PC-9 (cell line): Measurements from ENCODE around the gene KLK11. TPM values are rescaled to one million over a fixed set of nuclear protein-coding genes. Genes with fewer than 3 reads are reported as not detected.
A peak's percentile ranks its signal among the peaks of the same experiment; 100 is the strongest.

Experiments used
- BruUV-seq: library from RNA; stranded (reverse); fragments of 400-500 nt; replicated peaks from 2 replicates; lab custom pipeline; 2021; lab: Mats Ljungman, UMichigan
- CTCF ChIA-PET: fragments of 300-600 bp; sonication (Branson Sonifier 250); formaldehyde crosslinking; loops from one replicate; lab custom pipeline; 2022; ENCODE audit warnings: antibody characterized with exemption; lab: Charles Lee
- POLR2A ChIA-PET: fragments of 300-600 bp; sonication (Branson Sonifier 250); formaldehyde crosslinking; loops from one replicate; lab custom pipeline; 2022; ENCODE audit warnings: antibody characterized with exemption; ENCODE audit not compliant: unreplicated experiment; lab: Charles Lee
- DNase-seq, 2 experiments: peaks; one replicate each; pipeline versions ENCODE4 v3.0.0 to v3.0.0-alpha.2; 2015 to 2022; ENCODE audit warnings: mixed read lengths in 1 of 2
- H2AFZ ChIP-seq: fragments of 200-600 bp; sonication (generic); 2 replicates; pipeline ENCODE4 v1.8.1; 2017; ENCODE audit warnings: antibody characterized with exemption
- H3F3A ChIP-seq: fragments of 200-600 bp; sonication (generic); 2 replicates; pipeline ENCODE4 v1.8.1; 2017; ENCODE audit warnings: antibody characterized with exemption, mild to moderate bottlenecking, low read depth; ENCODE audit not compliant: insufficient read depth
- H3K27ac ChIP-seq: fragments of 200-600 bp; sonication (generic); 2 replicates; pipeline ENCODE4 v1.6.1; 2016; ENCODE audit warnings: mixed run types
- H3K27me3 ChIP-seq: fragments of 200-600 bp; sonication (generic); 2 replicates; pipeline ENCODE4 v1.6.1; 2016; ENCODE audit warnings: low read depth, mixed run types; ENCODE audit not compliant: insufficient read depth
- H3K36me3 ChIP-seq: fragments of 200-600 bp; sonication (generic); 2 replicates; pipeline ENCODE4 v1.6.1; 2016; ENCODE audit warnings: low read depth, mixed run types
- H3K4me1 ChIP-seq: fragments of 200-600 bp; sonication (generic); replicated peaks from 2 replicates; pipeline ENCODE4 v1.6.1; 2016; ENCODE audit warnings: mixed run types; ENCODE audit not compliant: insufficient read depth
- H3K4me2 ChIP-seq: fragments of 200-600 bp; sonication (generic); 2 replicates; pipeline ENCODE4 v1.6.1; 2017; ENCODE audit warnings: mixed run types
- H3K4me3 ChIP-seq: fragments of 200-600 bp; sonication (generic); 2 replicates; pipeline ENCODE4 v1.6.1; 2016; ENCODE audit warnings: mixed run types
- H3K79me2 ChIP-seq: fragments of 200-600 bp; sonication (generic); 2 replicates; pipeline ENCODE4 v1.6.1; 2017; ENCODE audit warnings: low read depth, mixed run types
- H3K9me2 ChIP-seq: fragments of 200-600 bp; sonication (generic); 2 replicates; pipeline ENCODE4 v1.8.1; 2017; ENCODE audit warnings: mild to moderate bottlenecking; ENCODE audit not compliant: insufficient read depth
- H3K9me3 ChIP-seq: fragments of 200-600 bp; sonication (generic); 2 replicates; pipeline ENCODE4 v1.8.1; 2016; ENCODE audit warnings: low read depth; ENCODE audit not compliant: insufficient read depth
- H4K20me1 ChIP-seq: fragments of 200-600 bp; sonication (generic); 2 replicates; pipeline ENCODE4 v1.8.1; 2017; ENCODE audit not compliant: insufficient read depth
- EZH2 ChIP-seq: fragments of 200-600 bp; sonication (generic); IDR thresholded peaks from 2 replicates; pipeline ENCODE4 v1.8.0; 2017; ENCODE audit warnings: antibody characterized with exemption, low read depth
- intact Hi-C: fragments of 100-400 bp; cut with micrococcal nuclease; formaldehyde crosslinking; loops from one replicate; pipeline ENCODE4 v1.10.0; 2022; ENCODE audit not compliant: unreplicated experiment
- total RNA-seq: library from RNA; stranded (reverse); gene quantifications from 2 replicates; pipeline ENCODE4 v1.2.3, GENCODE V29; 2021
- TF ChIP-seq, protein P1 (sequence below): fragments of 200-600 bp; sonication (generic); conservative IDR thresholded peaks from 2 replicates; pipeline ENCODE4 v1.6.1; 2017; ENCODE audit warnings: mixed run types, antibody characterized with exemption, mild to moderate bottlenecking, moderate library complexity

KLK11 gene
- total RNA-seq, 1 experiment from 2014 or later = 1.5 TPM

DNA sequence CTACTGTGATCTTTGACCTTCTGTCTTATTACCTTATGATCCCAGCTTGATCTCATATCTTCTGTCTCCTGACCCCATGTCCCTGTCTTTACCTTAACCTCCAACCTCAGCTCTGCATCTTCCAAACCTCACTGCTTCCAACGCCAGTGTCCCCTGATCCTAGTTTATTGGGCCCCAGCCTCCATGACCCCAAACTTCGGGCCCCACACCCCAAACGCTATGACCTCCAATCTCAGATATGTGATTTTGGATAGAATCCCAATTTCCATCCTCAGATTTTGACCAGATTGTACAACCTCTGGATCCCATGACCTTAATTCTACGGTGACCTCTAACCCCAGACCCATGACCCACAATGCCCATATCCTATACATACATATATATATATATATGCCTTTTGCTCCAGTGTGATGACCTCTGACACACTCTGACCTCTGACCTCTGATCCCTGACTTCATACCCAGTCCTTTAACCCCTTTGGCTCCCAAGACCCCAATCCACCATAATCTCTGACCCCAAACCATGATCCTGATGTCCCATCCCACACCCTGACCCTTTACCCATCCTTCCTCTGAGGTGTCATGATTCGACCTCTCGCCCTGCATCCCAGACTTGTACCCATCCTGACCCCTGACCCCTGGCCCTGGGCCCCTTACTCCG lies 4.9 kb upstream of the KLK11 start:
- CTCF ChIA-PET = no interaction called here
- Histone ChIP-seq H3K27ac (no peak overlapping the region), H3F3A (no peaks in the 10 kb centered on the region), H3K36me3 (no peaks in the 10 kb centered on the region), H4K20me1 (no peaks in the 10 kb centered on the region), H2AFZ (no peak overlapping the region), H3K79me2 (no peaks in the 10 kb centered on the region), H3K4me3 (no peak overlapping the region), H3K4me1 (no peaks in the 10 kb centered on the region), H3K4me2 (no peak overlapping the region), H3K27me3 (0 out of 2 replicates have a peak, but pooled peaks cover 8% of the 10 kb centered on the region), H3K9me3 (no peaks in the 10 kb centered on the region), H3K9me2 (no peaks in the 10 kb centered on the region)
- TF ChIP-seq, protein P1, sequence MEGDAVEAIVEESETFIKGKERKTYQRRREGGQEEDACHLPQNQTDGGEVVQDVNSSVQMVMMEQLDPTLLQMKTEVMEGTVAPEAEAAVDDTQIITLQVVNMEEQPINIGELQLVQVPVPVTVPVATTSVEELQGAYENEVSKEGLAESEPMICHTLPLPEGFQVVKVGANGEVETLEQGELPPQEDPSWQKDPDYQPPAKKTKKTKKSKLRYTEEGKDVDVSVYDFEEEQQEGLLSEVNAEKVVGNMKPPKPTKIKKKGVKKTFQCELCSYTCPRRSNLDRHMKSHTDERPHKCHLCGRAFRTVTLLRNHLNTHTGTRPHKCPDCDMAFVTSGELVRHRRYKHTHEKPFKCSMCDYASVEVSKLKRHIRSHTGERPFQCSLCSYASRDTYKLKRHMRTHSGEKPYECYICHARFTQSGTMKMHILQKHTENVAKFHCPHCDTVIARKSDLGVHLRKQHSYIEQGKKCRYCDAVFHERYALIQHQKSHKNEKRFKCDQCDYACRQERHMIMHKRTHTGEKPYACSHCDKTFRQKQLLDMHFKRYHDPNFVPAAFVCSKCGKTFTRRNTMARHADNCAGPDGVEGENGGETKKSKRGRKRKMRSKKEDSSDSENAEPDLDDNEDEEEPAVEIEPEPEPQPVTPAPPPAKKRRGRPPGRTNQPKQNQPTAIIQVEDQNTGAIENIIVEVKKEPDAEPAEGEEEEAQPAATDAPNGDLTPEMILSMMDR = no peak
- TF ChIP-seq EZH2 = no peak
- no TSS peak for BruUV-seq
- POLR2A ChIA-PET = no interaction called here
- intact Hi-C loops = no loop called here
- peak in 1 of 2 experiments; percentile 6 for DNase-seq

DNA sequence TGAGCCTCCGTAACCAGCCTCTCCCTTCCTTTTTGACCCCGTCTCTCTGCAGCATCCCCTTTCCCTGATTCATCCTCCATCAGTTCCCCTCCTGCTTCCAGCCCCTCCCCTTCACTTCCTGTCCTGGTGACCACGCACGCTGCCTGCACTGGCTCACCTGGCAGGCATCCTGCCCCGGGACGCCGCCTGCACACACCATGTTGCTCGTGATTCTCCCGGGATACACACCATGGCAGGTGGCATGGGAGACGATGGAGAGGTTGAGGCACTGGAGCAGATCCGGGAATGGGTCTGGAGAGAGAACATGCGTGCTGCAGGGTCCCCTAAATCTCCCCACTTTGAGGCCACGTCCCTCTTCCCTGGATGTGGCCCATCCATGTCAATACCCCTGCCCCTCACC lies 4.2 kb upstream of the KLK11 start:
- Histone ChIP-seq H3K9me2 (no peaks in the 10 kb centered on the region), H3K27ac (no peak overlapping the region), H3K9me3 (no peaks in the 10 kb centered on the region), H3K36me3 (no peaks in the 10 kb centered on the region), H2AFZ (no peak overlapping the region), H3K4me3 (no peak overlapping the region), H3K4me1 (no peaks in the 10 kb centered on the region), H3K27me3 (0 out of 2 replicates have a peak, but pooled peaks cover 11% of the 10 kb centered on the region), H3K79me2 (no peaks in the 10 kb centered on the region), H4K20me1 (no peaks in the 10 kb centered on the region), H3F3A (no peaks in the 10 kb centered on the region; the same call in 1 of the 2 replicates), H3K4me2 (no peak overlapping the region)
- ChIA-PET POLR2A (no interaction called here), CTCF (no interaction called here)
- intact Hi-C loops = no loop called here
- TF ChIP-seq, protein P1 = no peak
- TF ChIP-seq EZH2 = no peak
- no TSS peak for BruUV-seq
- peak in 1 of 2 experiments; percentile 13 for DNase-seq

GRCh38 chr19:51029718-51030117 lies 3.3 kb upstream of the KLK11 start:
- no peak for TF ChIP-seq EZH2
- TF ChIP-seq, protein P1 = no peak
- H3F3A ChIP-seq = no peaks in the 10 kb centered on the region; the same call in 1 of the 2 replicates
- no peaks in the 10 kb centered on the region for H3K4me1 ChIP-seq
- no peak overlapping the region for H3K27ac ChIP-seq
- no peak overlapping the region for H2AFZ ChIP-seq
- H3K4me2 ChIP-seq = no peak overlapping the region
- H3K79me2 ChIP-seq = no peaks in the 10 kb centered on the region
- H3K27me3 ChIP-seq = peaks cover 20% of the 10 kb centered on the region; the same call in 1 of the 2 replicates
- no peak for DNase-seq
- POLR2A ChIA-PET = no interaction called here
- no peaks in the 10 kb centered on the region for H3K36me3 ChIP-seq
- H3K4me3 ChIP-seq = no peak overlapping the region
- CTCF ChIA-PET = no interaction called here
- BruUV-seq = no TSS peak
- no peaks in the 10 kb centered on the region for H4K20me1 ChIP-seq
- intact Hi-C loops = no loop called here
- no peaks in the 10 kb centered on the region for H3K9me2 ChIP-seq
- no peaks in the 10 kb centered on the region for H3K9me3 ChIP-seq
